Measurements from ENCODE around the gene FARS2.

GRCh38 chr6:5270093-5270680 is 8.9 kb downstream of the FARS2 start:
- no peak for TF ChIP-seq GATA2 (IDR thresholded peaks at IDR 0.05; ENCODE audit: low read depth, low read length)
- no peak for TF ChIP-seq GATA3 (IDR thresholded peaks at IDR 0.05; ENCODE audit: low read depth, low read length)
